Fibroblast of skin of left quadriceps (primary cell): ENCODE results near the gene MLX.
"Not testable (repeated sequence)": the region's sequence is repeated elsewhere in the genome, so short reads cannot be mapped to it uniquely, and the experiment has no call there.

Experiments used
- DNase-seq, 2 experiments: peaks; one replicate each; pipeline ENCODE4 v3.0.0-alpha.2; 2013; ENCODE audit warnings: low read depth in 2 of 2

MLX gene

GRCh38 chr17:42618442-42619150, 51.7 kb downstream of the MLX start:
- no peak for DNase-seq

- DNase-seq: not testable (repeated sequence)
These were observed 55.1 kb downstream of the MLX start for GRCh38 chr17:42621987-42622386.
